GM19035 (cell line): ENCODE data around the gene RNF187.

Experiments
- ATAC-seq: cut with Tn5 transposase; IDR thresholded peaks from one replicate; pipeline ENCODE4 v1.9.1; 2021; ENCODE audit not compliant: unreplicated experiment

The RNF187 gene

GRCh38 chr1:228544021-228544850 is 57.1 kb downstream of the RNF187 start:
- no peak for ATAC-seq

GRCh38 chr1:228544921-228545591 is 57.9 kb downstream of the RNF187 start:
- no peak for ATAC-seq
